Femur (tissue), 1 donor: ENCODE measurements around the gene COLGALT1.
"Not testable (repeated sequence)": the region's sequence is repeated elsewhere in the genome, so short reads cannot be mapped to it uniquely, and the experiment has no call there.

Experiments
- DNase-seq: peaks from one replicate; pipeline ENCODE4 v3.0.0-alpha.2; 2017

The COLGALT1 gene

DNA sequence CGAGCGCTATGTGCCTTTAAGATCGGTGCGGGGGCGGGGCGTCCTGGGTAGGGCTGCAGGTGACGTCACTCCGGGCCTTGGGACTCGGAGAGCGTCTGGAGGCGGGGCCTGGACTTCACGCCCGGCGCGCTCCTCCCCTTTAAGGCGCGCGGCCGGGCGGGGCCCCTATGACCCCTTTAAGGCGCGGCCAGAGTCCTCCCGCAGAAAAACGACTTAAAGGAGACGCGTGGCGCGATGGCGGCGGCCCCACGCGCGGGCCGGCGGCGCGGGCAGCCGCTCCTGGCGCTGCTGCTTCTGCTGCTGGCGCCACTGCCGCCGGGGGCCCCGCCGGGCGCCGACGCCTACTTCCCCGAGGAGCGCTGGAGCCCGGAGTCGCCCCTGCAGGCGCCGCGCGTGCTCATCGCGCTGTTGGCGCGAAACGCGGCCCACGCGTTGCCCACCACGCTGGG lies at the start of gene COLGALT1:
COLGALT1 (plus strand) TSS at position 170 of the 449 bp plus-strand sequence; CDS start at position 235, 65 bp downstream.
- peak; percentile 98 for DNase-seq

DNA sequence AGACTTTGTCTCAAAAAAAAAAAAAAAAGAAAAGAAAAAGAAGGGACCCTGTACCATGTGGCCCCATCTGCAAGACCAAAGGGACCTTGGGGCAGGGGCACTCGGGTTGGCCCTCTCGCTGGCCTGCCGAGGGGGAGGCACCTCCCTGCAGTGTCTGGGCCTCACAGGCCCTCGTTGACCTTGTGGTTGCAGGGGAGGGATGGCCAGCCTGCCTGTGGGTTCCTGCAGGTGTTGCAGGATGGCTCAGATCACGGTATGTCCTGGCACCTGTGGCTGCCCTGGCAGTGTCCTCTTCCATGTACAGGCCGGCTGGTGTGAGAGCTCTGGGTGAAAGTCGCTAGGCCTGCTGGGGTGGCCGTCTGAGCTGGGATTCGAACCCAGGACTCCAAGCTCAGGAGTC lies 48.7 kb upstream of the COLGALT1 start:
- no peak for DNase-seq

DNA sequence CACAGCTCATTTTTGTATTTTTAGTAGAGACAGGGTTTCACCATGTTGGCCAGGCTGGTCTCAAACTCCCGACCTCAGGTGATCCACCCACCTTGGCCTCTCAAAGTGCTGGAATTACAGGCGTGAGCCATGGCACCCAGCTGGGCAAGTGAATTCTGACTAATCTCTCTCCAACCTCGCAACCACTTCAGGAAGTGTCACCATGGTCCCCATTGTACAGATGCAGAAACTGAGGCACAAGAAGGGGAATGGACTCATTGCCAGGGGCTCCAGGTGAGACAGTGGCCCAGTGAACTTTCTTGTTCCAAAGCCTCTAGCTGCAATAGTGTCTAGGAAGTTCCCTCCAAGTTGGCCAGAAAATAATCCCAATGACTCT lies 46.9 kb upstream of the COLGALT1 start:
- DNase-seq: not testable (repeated sequence)

DNA sequence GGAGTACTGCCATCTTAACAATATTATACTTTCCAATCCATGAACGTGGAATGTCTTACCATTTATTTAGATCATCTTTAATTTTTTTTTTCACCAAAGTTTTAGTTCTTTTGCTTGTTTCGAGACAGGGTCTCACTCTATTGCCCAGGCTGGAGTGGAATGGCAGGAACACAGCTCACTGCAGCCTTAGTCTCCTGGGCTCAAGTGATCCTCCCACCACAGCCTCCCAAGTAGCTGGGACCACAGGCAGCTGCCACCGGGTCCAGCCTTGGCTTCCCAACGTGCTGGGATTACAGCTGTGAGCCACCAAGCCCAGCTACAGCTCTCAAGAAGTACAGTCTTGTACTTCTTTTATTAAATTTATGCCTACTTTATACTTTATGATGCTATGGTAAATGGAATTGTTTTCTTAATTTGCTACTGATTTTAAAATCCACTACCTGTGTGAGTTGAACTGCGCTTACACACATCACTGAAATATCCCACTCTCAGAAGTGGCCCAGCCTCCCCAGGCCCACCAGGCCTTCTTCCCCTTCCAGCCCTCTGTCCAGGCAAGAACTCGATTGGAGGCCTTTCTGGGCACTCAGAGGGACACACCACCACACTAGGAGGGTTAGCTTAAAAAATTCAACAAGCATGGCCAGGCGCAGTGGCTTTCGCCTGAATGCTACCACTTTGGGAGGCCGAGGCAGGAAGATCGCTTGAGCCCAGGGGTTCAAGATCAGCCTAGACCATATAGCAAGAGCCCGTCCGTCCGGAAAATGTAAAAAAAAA lies 45.0 kb upstream of the COLGALT1 start:
- no peak for DNase-seq

DNA sequence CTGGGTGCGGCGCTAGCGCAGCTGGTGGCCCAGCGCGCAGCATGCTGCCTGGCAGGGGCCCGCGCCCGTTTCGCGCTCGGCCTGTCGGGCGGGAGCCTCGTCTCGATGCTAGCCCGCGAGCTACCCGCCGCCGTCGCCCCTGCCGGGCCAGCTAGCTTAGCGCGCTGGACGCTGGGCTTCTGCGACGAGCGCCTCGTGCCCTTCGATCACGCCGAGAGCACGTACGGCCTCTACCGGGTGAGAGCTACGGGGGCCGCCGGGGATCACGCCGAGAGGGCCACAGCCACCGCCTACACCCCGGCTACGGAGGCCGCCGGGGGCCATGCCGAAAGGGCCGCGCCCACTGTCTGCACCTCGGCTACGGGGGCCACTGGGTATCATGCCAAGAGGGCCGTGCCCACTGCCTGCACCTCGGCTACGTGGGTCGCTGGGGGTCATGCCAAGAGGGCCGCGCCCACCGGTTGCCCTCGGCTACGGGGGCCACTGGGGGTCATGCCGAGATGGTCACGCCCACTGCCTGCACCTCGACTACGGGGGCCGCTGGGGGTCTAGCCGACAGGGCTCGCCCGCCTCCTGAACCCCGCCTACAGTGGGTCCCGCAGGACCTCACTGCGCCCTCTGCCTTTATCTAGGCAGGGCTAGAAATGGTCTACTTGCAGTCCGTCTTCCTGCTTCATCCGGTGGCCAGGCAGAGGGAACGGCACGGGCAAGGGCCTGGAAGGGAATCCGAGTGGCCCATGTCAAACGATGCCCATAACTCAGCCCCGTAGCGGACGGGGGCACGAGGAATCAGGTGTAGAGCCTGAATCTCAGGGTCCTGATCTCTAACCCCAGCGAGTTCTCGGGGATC lies 43.5 kb upstream of the COLGALT1 start:
- peak; percentile 91 for DNase-seq

DNA sequence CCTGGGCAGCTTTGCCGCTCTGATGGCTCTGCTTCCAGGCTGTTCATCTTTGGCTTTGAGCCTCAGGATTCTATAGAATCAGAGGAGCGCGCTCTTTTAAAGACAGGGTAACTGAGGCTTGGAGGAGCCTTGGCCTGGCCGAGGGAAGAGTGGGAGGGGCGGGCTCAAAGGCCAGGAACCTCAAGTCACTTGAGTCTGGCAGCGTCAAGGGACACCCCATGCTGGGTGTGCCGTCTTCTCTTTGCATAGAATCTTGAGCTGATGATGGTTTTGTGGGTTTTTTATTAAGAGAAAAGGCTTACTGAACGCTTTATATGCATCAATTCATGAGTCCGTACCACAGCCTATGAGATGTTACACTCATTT lies 42.9 kb upstream of the COLGALT1 start:
- DNase-seq: no peak

DNA sequence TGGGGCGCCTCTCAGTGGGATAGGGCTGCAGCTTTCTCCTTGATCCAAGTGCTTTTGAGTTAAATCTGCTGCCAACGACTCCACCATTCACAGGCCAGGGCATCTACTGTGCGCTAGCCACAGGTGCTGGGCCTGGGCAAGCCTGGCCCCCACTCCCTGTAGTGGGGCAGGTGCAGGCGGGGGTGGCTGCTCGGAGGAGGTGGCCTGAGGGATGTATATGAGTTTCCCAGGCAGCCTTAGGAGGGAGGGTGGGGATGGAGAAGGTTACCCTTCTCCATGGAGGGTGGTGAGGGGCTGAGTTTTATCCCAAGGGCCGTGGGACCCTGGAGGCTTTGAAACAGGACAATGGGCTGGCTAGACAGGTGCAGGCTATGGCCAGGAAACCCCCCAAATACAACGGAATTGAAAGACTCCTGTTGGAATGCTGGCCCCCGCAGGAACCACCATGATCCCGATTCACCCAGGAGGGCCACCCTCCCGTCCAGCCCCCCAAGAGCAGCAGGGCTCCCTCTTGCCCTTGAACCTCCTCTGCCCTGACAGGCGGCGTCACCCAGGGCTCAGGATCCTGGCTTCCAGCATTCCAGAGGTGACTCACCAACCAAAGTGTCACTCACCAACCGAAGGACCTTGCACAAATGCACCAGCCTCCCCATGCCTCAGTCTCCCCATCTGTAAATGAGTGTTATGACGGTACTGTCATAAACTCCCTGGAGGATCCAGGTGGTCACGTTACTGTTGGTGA lies 39.9 kb upstream of the COLGALT1 start:
- DNase-seq: no peak

DNA sequence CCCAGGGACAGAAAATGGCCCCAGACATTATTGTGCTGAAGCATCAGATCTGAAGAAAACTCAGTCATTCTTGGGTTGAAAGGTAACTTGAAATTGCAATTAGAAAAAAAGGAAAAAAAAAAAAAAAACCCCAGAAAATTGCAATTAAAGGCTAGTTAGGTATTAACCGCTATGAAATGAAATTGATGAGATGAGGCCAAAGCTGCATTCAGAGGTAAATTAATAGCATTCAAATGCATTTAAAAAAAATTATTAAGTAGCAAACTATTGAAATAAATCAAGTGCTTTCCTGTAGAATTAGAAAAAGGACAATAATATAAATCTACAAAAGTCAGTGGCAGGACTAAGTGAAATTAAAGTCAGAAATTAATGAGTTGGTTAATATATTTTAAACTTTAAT lies 37.6 kb upstream of the COLGALT1 start:
- no peak for DNase-seq

DNA sequence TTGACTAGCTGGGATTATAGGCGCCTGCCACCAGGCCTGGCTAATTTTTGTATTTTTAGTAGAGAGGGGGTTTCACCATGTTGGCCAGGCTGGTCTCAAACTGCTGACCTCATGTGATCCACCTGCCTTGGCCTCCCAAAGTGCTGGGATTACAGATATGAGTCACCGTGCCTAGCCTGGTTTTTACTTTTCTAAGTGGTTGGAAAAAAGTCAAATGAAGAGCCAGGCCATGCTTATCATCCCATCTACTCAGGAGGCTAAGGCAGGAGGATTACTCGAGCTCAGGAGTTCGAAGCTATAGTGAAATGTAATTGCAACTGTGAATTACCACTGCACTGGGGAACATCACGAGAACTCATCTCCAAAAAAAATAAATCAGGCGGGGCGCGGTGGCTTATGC lies 36.8 kb upstream of the COLGALT1 start:
- not testable (repeated sequence) for DNase-seq

DNA sequence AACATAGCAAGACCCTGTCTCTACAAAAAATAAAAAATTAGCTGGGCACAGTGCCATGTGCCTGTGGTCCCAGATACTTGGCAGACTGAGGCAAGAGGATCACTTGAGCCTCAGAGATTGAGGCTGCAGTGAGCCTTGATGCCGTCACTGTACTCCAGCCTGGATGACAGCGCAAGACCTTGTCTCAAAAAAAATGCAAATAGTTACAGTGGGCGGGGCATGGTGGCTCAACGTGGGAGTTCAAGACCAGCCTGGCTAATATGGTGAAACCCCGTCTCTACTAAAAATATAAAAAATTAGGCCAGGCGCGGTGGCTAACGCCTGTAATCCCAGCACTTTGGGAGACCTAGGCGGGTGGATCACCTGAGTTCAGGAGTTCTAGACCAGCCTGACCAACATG lies 35.5 kb upstream of the COLGALT1 start:
- no peak for DNase-seq

DNA sequence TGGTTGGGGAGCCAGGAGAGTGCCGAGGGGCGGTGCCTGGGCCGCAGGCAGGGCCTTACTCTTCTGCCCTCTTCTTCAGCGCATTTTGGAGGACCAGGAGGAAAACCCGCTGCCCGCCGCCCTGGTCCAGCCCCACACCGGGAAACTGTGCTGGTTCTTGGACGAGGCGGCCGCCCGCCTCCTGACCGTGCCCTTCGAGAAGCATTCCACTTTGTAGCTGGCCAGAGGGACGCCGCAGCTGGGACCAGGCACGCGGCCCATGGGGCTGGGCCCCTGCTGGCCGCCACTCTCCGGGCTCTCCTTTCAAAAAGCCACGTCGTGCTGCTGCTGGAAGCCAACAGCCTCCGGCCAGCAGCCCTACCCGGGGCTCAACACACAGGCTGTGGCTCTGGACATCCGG lies 34.6 kb upstream of the COLGALT1 start:
- no peak for DNase-seq

DNA sequence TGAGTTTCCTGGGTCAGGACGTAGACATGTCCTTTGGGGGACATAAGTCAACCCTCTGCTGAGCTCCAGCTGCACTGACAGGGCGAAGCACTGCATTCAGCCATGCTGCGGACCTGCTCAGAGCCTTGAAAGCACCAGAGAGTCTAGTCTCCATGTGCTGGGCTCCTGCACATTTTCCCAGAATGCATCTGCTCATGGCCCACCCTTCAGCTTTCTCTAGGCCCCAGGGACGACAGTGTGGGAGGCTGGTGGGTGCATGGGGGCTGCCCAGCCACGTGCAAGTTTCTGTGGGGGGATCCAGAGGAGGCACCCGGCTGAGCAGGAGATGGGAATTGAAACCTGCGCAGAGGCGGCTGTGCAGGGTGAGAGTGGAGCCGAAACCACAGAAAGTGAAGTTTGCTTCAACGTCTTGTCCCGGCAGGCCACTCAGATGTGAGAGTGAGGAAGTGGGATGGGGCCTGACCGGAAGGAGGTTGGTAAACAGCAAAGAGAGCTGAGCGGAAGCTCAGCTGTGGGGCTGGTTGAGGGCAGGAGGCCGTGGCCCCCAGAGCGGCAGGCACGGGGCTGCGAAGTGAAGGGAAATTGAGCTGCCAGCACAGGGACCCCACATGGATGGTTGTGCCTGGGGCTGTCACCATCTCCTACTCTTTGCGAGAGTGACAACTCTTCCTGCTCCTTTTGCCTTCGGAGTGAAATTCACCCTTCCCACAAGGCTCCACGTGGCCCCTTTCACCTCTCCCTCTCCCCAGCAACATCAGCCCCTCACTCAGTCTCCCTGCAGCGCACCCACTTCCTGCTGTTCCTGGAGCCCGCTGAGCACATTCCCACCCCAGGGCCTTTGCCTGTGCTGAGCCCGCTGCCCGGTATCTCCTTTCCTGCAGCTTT lies 32.2 kb upstream of the COLGALT1 start:
- peak; percentile 81 for DNase-seq

DNA sequence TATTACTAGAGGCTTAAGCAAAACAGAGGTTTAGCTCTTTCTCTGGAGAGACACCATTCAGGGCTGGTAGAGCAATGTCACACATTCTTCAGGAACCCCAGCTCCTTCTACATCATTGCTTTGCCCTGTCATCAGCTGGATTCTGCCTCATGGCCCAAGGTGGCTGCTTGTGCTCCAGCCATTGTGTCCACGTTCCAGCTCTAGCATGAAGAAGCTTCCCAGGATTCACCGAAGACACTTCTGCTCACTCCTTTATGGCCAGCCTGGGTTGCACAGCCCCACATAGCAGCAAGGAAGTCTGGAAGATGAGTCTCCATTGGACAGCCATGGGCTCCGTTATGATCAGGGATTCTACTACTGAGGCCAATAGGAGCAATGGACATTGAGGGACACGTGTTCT lies 30.8 kb upstream of the COLGALT1 start:
- no peak for DNase-seq

DNA sequence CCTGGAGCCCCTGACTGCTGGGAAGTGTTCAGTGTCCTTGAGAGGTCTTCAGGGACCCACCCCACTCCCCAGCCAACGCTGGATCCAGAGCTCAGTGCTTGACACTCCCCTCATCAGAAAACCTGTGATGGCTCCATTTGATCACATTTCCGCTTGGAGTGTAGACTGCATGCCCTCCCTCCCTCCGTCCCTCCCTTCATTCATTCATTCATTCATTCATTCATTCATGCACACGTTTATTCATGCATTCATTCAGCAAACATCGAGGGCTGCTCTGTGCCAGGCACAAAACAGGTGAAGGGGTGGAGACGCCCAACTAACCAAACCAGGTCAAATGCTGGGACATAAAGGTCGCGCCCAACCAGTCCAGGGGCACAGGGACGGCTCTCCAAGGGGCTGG lies 30.3 kb upstream of the COLGALT1 start:
- DNase-seq: no peak

DNA sequence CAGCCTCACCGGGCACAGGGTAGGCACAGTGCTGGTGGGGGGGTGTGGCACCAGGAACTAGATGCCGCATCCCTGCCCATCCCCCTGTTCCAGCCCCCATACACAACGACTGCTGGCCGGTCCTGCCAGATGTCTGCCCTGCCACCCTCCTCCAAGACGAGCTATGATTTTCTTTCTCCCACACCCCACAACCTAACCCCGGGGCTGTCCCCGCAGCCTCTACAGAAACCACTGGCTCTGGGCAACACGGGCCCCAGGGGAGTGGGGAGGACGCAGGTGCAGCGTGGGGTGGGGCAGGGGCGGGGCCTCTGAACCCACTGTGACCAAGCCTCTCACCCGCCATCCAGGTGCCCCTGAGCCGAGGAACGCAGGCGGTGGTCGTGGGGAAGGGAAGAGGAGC lies 28.5 kb upstream of the COLGALT1 start:
- DNase-seq: peak; percentile 53

DNA sequence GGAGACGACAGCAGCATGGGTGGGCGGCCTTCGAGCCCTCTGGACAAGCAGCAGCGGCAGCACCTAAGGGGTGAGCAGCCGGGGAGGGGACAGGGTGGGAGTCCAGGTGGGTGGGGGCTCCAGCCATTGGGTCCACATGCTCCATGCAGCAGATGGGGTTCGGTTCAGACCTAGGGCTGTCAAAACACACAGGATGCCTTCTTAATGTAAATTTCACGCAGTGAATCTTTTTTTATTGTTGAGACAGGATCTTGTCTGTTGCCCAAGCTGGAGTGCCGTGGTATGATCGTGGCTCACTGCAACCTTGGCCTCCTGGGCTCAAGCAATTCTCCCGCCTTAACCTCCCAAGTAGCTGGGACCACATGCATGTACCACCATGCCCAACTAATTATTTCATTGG lies 28.1 kb upstream of the COLGALT1 start:
- no peak for DNase-seq

DNA sequence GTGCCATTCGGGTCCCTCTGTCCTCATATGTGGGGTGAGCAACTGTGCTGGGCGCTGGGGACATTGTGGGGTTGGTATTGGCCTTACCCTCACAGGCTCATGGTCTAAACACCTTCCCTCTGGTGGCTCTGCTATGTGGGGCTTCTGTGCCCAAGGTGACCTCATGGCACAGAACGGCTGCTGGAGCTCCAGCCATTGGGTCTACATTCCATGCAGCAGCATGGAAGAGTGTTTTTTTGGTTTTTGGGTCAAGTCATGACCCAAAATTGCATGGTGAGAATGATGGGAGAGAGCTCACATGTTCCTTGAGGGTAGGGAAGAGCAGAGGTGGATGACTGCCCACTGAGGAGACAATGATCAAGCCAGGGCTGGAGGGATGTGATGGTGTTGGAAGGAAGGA lies 26.8 kb upstream of the COLGALT1 start:
- DNase-seq: no peak

DNA sequence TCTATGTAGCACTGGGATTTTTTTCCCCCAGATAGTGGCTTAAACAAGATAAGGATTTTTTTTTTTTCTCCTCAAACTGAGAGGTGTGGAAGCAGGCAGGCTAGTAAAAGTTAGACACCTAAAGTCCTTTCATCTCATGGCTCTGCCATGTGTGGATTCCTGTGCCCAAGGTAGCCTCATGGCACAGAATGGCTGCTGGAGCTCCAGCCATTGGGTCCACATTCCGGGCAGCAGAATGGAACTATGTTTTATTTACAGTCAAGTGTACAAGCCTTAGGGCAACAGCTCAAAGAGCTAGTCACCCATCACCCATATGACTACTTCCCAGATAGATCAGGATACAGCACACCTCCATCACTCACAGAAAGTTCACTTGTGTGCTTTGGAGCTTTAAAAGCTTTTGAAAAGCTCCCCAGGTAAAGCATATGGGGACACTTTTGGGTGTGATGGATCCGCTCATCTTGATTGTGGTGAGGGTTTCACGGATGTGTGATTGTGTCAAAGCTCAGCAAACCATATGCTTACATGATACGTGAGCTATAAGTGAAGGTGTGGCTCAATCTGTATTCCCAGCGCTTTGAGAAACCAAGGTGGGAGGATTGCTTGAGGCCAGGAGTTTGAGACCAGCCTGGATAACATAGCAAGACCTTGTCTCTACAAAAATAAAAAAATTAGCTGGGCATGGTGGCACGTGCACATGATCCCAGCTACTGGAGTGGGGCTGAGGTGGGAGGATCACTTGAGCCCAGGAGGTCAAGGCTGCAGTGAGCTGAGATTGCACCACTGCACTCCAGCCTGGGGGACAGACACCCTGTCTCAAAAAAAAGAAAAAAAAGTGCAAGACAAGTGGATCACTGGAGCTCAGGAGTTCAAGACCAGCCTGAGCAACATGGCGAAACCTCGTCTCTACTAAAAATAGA lies 25.9 kb upstream of the COLGALT1 start:
- no peak for DNase-seq

DNA sequence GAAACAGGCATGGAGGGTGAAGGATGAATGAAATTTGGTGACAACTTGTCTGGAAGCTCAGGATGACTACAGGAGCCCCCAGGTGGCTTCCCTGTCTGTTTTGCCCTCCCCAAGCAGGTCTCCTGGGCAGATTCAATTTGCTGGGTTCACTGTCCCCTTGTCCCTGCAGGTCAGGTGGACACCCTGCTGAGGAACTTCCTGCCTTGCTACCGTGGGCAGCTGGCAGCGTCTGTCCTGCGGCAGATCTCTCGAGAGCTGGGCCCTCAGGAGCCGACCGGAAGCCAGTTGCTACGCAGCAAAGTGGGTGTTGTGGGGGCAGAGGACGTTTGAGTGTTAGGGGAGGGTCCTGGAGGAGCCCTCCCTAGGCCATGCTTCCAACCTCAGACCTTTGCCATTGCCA lies 24.9 kb upstream of the COLGALT1 start:
- no peak for DNase-seq

DNA sequence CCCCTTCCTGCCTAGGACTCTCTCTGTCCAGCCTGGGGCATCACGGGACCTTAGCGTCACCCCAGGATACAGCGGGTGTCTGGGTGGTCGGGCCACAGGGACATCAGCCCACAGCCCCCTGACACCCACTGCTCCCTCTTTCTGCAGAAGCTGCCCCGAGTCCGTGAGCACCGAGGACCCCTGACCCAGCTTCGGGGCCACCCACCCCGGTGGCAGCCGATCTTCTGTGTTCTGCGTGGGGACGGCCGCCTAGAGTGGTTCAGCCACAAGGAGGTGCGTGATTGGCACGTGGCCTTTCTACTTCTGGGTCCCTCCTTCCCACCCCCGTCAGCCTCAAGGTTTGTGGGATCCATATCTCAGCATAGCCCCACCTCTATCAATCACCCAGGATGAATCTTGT lies 23.3 kb upstream of the COLGALT1 start:
- no peak for DNase-seq

DNA sequence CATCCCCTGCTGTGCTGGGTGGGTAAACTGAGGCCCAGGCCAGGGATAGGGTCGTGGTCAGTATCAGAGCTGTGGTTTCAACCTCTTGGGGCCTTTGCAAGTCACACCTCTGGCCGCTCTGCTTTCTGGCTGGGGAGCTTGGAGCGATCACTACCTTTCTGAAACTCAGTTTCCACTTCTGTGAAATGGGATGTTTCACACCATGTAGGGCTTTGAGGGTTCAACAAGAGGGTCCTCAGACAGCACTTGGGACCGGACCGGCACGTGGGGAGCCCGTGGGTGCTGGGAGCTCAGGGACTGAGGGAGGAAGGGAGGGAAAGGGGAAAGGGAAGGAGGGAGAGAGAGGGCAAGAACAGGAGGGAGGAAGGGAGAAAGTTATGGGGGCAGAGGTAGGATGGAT lies 22.9 kb upstream of the COLGALT1 start:
- DNase-seq: no peak
